D341Med (cell line): ENCODE results near the gene NEGR1.
A peak's percentile ranks its signal among the peaks of the same experiment; 100 is the strongest.
"Not testable (repeated sequence)": the region's sequence is repeated elsewhere in the genome, so short reads cannot be mapped to it uniquely, and the experiment has no call there.

ENCODE experiments used
- DNase-seq: peaks from one replicate; pipeline ENCODE4 v3.0.0; 2012; ENCODE audit warnings: low spot score

Gene NEGR1

DNA sequence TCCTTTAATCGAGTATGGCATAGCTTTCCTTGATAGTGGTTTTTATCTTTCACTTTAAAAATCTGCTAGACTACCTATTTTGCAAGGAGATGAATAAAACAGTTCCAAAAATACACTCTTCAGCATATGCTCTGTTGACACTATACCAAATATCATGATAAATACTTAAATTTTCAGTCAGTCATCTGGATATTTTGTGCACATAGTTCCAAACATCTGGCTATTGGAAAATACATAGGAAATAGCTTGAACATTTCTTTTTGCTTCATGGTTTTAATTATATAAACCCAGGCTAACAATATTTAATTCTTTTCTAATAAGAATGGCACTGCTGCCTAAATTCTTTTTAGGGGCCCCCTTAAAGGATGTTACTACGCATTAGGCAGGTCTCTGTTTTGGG lies 342.1 kb downstream of the NEGR1 start:
- DNase-seq, result no peak

- DNase-seq, result no peak
These were observed 351.8 kb downstream of the NEGR1 start for GRCh38 chr1:71930511-71930910.

DNA sequence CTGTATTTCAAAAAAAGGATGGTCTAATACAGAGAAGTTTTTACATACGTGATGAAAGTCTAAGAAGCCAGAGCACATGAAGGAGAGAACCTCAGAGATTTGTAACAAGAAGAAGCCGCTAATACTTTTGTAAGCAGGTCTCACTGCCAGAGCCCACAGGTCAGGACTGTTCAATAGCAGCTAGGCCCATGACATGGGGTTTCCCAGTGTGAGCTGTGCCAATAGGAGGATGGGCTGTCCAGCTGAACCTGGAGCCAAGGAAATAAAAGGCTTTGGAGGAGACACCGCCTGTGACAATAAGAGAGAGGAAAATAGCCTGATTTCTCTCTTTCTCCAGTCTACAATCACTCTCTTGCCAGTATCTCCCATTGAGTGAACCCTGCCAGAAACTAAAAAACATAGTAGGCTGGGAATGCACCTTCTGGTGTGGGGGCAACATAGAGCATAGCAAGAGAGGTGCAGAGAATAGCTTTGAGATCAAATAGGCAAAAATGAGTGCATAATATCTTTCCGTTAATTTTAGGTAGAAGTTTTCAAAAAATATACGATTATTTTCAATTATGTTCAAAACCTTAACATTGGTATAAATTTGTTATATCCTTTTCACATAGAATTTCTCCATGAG lies 360.3 kb downstream of the NEGR1 start:
- DNase-seq, result no peak

DNA sequence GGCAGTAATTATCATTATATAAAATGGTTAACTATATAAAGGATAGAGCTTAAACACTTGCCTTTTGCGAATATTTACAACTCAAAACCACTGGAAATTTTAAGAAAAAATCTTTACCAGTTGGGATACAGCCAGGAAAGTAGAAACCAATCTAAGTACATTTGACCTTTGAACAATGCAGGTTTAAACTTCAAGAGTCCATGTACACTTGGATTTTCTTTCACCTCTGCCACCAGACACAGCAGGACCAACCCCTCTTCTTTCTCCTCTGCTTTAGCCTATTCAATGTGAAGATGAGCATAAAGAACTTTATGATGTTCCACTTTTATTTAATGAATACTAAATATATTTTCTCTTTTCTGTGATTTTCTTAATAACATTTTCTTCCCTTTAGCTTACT lies 361.1 kb downstream of the NEGR1 start:
- no peak for DNase-seq

DNA sequence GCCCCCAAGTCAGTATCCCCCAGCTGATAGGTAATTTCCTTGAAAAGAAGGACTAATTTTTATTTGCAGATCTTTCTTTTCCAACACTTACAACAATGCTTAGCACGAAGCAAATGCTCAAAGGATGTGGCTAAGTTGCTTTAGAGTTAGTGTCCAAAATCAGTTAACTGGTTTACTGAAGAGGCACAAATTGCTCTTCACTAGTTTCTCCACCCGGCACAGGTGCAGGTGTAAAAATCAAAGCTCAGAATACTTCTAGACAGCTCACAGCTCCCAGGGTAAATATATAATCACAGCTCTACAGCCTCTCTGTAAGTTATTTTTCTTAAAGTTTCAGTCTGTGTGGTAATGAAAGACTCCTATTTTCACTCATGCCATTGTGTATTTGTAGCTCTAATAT lies 361.8 kb downstream of the NEGR1 start:
- no peak for DNase-seq

DNA sequence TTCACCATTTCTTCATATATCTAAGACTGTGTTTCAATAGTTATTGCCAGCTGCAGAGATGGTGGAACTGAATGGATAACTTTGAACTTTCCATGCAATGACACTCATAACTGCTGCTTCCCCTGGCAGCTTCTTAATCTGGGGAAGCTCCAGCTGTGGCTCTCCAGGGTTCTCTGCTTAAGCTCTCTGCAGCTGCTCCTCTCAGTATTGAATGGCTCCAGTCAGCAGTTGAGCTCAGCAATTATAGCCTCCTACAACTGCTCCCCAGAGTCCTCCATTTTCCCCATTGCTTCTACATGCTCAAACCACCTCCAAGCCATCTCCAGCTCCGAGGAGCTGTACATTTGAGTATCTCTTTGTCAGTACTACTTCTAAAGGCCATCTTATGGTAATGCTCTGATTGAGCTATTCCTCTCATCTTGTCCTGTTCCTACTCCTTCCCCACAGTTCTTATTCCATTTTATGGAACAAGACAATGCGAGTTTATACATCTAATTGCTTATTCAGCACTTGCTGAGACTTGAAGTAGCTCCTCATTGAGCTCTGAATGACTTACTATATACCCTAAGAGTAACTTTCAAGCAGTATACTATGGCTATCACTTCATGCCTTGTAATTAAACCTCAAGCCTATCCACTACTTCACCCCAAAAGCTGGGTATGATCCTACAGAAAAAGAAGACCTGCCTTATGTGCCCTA lies 362.4 kb downstream of the NEGR1 start:
- peak; percentile 55 for DNase-seq

GRCh38 chr1:71918630-71919029 lies 363.7 kb downstream of the NEGR1 start:
- DNase-seq, result no peak

GRCh38 chr1:71916894-71917293 lies 365.4 kb downstream of the NEGR1 start:
- DNase-seq, result no peak

DNA sequence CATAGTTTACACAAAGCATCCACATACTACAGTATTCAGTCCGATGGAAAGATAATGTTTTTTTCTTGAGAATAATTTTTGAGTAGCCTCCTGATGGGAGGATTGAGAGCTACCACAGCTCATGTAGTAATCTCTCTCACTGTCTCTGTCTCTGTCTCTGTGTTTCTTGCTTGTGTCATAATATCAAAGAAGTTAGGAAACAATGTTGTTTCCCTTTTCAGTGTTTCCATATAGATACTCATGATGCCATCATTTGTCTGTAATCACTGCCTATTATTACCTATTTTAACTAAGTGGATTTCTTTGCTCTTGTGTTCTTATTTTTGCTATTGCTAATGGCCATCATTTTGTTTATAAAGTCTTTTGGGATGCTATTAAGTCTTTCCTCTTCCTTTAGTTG lies 367.7 kb downstream of the NEGR1 start:
- DNase-seq, result no peak

GRCh38 chr1:71908871-71909390 lies 373.4 kb downstream of the NEGR1 start:
- DNase-seq, result no peak

DNA sequence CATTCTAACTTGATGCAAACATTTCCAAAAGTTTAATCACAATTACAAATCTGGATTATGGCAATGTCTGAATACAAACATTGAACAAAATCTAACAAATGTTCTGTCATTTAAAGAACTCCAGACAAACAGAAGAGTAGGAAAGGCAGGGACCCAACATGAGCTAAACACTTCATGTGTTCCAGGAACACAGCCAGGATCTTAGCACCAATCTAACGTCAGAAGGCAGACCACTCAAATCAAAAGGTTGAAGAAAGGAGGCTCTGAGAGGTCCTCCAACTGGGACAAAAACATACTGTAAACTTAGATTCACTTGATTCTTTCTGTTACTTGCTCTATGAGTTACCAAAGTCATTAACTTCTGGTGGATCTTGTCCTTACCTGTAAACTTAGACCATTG lies 374.0 kb downstream of the NEGR1 start:
- DNase-seq, result no peak

DNA sequence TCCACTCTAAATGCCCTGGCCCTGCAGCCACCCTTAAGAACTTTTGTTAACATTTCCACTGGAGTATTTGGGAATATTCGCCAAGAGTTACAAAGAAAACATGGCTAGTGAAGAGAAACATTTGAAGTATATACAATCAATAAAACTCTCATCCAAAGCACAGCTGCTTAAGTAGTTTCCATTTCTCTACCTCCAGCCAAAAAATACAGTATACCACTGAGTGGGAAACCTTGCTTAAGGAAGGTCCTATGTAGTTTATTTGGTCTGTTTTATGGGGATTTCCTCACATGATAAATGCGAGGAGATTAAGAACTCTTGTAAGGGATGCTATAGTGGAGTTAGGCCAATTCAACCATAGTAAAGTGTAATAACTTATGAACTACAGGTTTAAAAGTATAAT lies 382.5 kb downstream of the NEGR1 start:
- no peak for DNase-seq

DNA sequence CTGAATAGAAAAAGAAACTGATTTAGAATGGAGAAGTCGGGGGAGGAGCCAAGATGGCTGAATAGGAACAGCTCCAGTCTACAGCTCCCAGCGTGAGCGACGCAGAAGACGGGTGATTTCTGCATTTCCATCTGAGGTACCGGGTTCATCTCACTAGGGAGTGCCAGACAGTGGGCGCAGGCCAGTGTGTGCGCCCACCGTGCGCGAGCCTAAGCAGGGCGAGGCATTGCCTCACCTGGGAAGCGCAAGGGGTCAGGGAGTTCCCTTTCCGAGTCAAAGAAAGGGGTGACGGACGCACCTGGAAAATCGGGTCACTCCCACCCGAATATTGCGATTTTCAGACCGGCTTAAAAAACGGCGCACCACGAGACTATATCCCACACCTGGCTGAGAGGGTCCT lies 394.2 kb downstream of the NEGR1 start:
- not testable (repeated sequence) for DNase-seq

DNA sequence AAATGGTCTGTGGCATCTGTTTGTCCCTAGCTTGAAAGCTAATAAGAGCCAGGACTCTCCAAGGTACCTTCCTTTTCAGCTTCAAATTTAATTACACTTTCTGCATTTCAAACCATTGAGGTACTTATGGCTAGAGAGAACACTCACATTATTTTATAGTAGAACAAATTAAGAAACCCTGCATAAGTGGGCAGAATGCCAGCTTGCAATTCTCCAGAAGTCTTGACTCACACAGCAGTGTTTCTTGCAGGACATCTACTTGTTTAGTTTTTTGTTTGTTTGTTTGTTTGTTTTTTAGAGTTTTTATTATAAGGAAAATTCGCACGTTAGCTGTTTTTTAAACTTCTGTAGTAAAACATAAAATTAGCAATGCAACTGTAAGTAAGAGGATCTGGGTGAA lies 397.2 kb downstream of the NEGR1 start:
- DNase-seq, result no peak

GRCh38 chr1:71882637-71883036 lies 399.7 kb downstream of the NEGR1 start:
- no peak for DNase-seq

DNA sequence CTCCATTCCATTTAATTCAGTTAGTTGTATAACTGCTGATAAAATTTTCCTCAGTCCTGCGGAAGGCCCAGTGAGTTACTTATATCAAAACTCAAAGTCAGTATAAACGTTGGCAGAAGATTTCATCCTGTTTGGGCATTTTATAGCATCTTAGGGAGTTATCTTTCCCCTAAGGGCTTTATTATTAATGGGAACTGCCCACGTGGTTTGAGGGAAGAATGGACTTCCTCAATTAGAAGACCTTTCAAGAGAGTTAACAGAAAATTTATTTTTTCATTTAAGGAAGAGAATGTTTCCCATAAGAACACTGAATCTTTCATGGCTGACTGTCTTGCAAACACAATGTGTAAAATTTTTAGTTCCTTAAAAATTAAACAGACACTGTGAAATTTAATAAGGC lies 400.1 kb downstream of the NEGR1 start:
- no peak for DNase-seq

- no peak for DNase-seq
These were observed 400.7 kb downstream of the NEGR1 start for GRCh38 chr1:71881611-71882010.

GRCh38 chr1:71869326-71869725 lies 413.0 kb downstream of the NEGR1 start:
- no peak for DNase-seq

GRCh38 chr1:71862756-71863155 lies 419.6 kb downstream of the NEGR1 start:
- no peak for DNase-seq

DNA sequence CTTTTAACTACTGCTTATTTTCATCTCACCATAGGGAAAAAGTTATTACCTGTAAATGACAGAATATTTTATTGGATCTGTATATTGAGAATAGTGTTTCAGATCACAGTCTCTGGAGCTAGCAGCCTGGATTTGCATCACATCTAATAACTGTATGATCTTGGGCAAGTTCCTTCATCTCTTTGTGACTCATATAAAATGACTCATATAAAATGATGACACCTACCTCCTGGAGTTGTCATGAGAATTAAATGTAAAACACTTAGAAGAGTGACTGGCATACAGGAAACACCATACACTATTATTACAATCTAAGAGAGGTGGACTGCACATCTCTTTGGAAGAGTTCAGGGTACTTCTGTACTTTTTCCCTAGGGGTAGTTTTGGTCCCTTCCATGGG lies 421.3 kb downstream of the NEGR1 start:
- no peak for DNase-seq

- no peak for DNase-seq
These were observed 422.5 kb downstream of the NEGR1 start for GRCh38 chr1:71859806-71860205.

- DNase-seq, result no peak
These were observed 424.5 kb downstream of the NEGR1 start for GRCh38 chr1:71857862-71858261.

GRCh38 chr1:71853360-71853759 lies 429.0 kb downstream of the NEGR1 start:
- no peak for DNase-seq

GRCh38 chr1:71850936-71851335 lies 431.4 kb downstream of the NEGR1 start:
- no peak for DNase-seq
